Brain microvascular endothelial cell (primary cell): ENCODE data around the gene KCNH1.

Source experiments
- DNase-seq: peaks from one replicate; pipeline ENCODE4 v3.0.0-alpha.2; 2020
- H3K27ac ChIP-seq: fragments of 250-450 bp; sonication (Bioruptor Pico); 2 replicates; pipeline ENCODE4 v1.5.1; 2020; ENCODE audit warnings: mild to moderate bottlenecking, moderate library complexity
- H3K27me3 ChIP-seq: fragments of 250-450 bp; sonication (Bioruptor Pico); replicated peaks from 2 replicates; pipeline ENCODE4 v1.5.1; 2020; ENCODE audit warnings: mild to moderate bottlenecking
- H3K36me3 ChIP-seq: fragments of 250-450 bp; sonication (Bioruptor Pico); replicated peaks from 2 replicates; pipeline ENCODE4 v1.5.1; 2020; ENCODE audit warnings: mild to moderate bottlenecking
- H3K4me3 ChIP-seq: 2 replicates; pipeline ENCODE4 v1.5.1; 2011; ENCODE audit warnings: low read depth, mild to moderate bottlenecking, control low read depth, low read length, moderate library complexity
- CTCF ChIP-seq: IDR thresholded peaks from 2 replicates; pipeline ENCODE4 v1.5.1; 2011; ENCODE audit warnings: low read depth, mild to moderate bottlenecking, moderate library complexity, low read length, control low read depth, inconsistent platforms; ENCODE audit errors: missing control alignments
- in situ Hi-C: cut with HindIII; loops from 2 replicates; pipeline ENCODE4 v1.10.0; 2017; ENCODE audit warnings: low sequenced_read_pairs, low pct_ligation_motif_present

KCNH1 gene

GRCh38 chr1:210652329-210652954 lies 481.5 kb downstream of the KCNH1 start:
- in situ Hi-C loops: no loop called here
- Histone ChIP-seq H3K27ac (no peak overlapping the region), H3K36me3 (no peaks in the 10 kb centered on the region), H3K4me3 (no peak overlapping the region), H3K27me3 (no peaks in the 10 kb centered on the region)
- no peak for TF ChIP-seq CTCF
- no peak for DNase-seq

GRCh38 chr1:210650403-210650802 lies 483.5 kb downstream of the KCNH1 start:
- no peak for TF ChIP-seq CTCF
- no peaks in the 10 kb centered on the region for H3K36me3 ChIP-seq
- no peak for DNase-seq
- H3K4me3 ChIP-seq: no peak overlapping the region
- in situ Hi-C loops: no loop called here
- H3K27me3 ChIP-seq: no peaks in the 10 kb centered on the region
- H3K27ac ChIP-seq: no peak overlapping the region

- H3K27me3 ChIP-seq: no peaks in the 10 kb centered on the region
- in situ Hi-C loops: no loop called here
- no peak for DNase-seq
- TF ChIP-seq CTCF: no peak
- H3K4me3 ChIP-seq: no peak overlapping the region
- H3K27ac ChIP-seq: no peak overlapping the region
- no peaks in the 10 kb centered on the region for H3K36me3 ChIP-seq
Observed at GRCh38 chr1:210648588-210649269, 485.2 kb downstream of the KCNH1 start.

GRCh38 chr1:210647406-210648333 lies 486.3 kb downstream of the KCNH1 start:
- Histone ChIP-seq H3K27ac (no peak overlapping the region), H3K36me3 (no peaks in the 10 kb centered on the region), H3K4me3 (no peak overlapping the region), H3K27me3 (no peaks in the 10 kb centered on the region)
- in situ Hi-C loops: no loop called here
- no peak for TF ChIP-seq CTCF
- DNase-seq: peak; percentile 56

- Histone ChIP-seq H3K4me3 (no peak overlapping the region), H3K36me3 (no peaks in the 10 kb centered on the region), H3K27me3 (no peaks in the 10 kb centered on the region), H3K27ac (no peak overlapping the region)
- in situ Hi-C loops: no loop called here
- DNase-seq: no peak
- no peak for TF ChIP-seq CTCF
Observed at GRCh38 chr1:210646258-210646616, 487.7 kb downstream of the KCNH1 start.
